ENCODE measurements around the gene LAPTM5.

GRCh38 chr1:30728832-30729638 lies 28.5 kb downstream of the LAPTM5 start:
- TF ChIP-seq FOXM1 (IDR thresholded peaks at IDR 0.05; ENCODE audit: borderline replicate concordance) (no peak), BHLHE40 (IDR thresholded peaks at IDR 0.05; ENCODE audit: borderline replicate concordance) (no peak), ELF4 (IDR thresholded peaks at IDR 0.05) (no peak), SP1 (IDR thresholded peaks at IDR 0.05) (no peak), HDGF (IDR thresholded peaks at IDR 0.05; ENCODE audit: borderline replicate concordance) (no peak)

Data from HEK293T (cell line).